GM19043 (cell line): ENCODE data around the gene TBC1D4.
"Not testable (repeated sequence)": the region's sequence is repeated elsewhere in the genome, so short reads cannot be mapped to it uniquely, and the experiment has no call there.

Experiments
- ATAC-seq: cut with Tn5 transposase; IDR thresholded peaks from one replicate; pipeline ENCODE4 v1.9.1; 2021; ENCODE audit warnings: low read depth; ENCODE audit not compliant: unreplicated experiment

The TBC1D4 gene

DNA sequence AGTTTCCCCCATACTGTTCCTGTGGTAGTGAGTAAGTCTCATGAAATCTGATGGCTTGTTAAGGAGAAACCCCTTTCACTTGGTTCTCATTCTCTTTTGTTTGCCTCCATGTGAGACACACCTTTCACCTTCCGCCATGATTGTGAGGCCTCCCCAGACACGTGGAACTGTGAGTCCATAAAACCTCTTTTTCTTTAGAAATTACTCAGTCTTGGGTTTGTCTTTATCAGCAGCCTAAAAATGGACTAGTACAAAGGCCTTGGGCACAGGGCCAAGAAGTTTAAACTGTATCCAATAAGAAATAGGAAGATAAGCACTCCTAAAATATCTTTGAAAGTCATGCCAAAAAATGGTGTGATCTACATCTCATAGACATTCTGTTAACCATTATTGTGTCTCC is 176.9 kb downstream of the TBC1D4 start:
- ATAC-seq, result no peak

DNA sequence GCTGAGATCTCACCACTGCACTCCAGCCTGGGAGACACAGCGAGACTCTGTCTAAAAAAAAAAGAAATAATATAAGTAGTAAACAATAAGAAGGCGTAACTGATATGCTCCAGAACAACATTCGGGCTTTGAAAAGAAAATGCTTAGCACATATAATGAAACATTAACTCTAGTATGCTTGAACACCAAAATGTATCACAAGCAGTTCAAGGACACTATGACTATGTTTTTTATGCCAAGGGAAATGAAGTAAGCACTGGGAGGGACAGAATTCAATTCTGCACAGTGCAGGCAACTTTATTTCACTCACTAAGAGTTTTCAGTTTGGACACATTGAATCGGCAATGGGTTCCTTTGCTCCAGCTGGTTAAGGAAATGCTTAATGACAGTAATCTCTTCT is 178.7 kb downstream of the TBC1D4 start:
- no peak for ATAC-seq

DNA sequence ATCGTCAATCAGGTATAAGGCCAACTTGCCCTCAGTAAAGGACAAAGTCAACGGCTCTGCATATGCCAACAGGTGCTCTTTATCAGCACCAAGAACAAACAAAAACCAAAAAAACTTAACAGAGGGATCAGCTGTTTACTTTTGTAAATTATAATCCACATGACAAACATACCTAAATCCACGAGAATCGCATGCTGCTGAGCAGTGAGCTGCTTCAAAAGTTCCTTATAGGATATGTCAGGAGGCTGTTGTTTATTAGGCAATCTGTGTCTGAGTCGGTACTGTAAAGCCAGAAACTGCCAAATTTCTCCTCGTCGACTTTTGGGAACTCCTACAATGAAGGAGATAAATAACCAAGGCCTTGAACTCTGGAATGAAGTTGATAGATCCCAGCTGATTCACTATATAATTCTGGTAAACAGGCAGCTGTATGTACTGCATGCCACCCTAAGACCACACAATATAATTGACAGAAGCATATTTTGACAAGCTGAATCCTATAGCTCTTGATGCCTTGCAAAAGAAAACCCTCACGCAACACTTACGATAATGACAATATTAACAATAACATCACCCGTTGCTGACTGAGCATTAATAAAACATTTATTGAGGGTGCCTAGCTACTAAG is 179.8 kb downstream of the TBC1D4 start:
- ATAC-seq, result no peak

DNA sequence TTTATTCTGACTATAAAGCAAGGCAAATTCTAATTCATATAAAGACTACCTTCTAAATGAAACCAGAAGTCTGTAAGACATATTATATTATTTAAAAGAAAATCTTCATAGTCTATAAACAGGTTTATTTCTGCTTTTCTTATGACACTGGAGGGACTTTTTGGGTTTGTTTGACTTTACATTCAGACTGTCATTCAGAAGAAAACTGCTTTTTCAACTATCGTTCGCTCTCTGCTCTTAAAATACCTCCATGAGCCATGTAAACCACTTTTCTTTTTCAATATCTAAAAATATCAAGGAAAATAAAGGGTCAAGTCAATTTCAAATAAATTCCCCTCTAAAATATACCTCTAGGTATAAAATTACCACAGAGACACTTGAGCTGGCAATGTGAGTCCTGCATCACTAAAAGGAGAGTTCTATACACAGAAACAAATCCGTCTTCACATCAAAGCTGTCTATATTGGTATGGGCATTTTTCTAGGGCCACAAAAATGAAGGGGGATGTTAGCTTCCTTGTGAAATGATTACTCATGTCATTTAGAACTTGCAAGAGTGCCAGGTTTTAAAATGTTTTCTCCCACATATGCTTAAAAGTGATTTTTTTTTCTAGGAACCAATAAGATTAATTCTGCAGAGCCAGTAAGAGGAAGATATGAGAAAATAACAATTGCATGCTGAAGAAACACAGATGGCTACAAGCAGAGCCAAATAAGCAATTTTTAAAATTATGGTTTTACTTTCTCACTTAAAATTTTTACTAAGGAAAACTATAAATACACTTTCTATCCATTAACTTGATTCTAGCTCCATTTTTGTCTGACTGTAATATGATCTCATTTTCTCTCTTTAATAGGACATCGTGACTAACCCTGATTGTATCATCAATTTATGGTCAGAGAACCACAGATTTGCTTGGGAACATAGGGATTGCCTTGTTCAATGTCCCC is 181.8 kb downstream of the TBC1D4 start:
- ATAC-seq, result no peak

GRCh38 chr13:75299246-75299645 is 182.7 kb downstream of the TBC1D4 start:
- no peak for ATAC-seq

DNA sequence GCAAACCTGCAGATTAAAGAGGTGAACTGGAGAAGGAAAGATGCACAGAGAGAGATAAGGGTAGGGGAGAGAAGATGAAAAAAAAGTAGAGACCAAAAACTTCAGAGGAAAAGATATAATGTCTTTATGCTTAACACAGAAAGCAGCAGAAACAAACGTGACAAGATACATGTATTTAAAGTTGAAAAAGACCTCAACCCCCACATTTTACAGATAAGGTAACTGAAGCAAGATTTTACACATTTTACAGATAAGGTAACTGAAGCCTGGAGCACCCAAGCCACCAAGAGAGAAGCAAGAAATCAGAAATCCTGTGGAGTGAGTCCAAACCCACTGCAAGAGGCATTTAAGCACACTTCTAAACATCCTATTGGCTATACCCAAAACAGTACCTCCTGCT is 185.3 kb downstream of the TBC1D4 start:
- no peak for ATAC-seq

GRCh38 chr13:75295201-75295600 is 186.8 kb downstream of the TBC1D4 start:
- no peak for ATAC-seq

GRCh38 chr13:75294110-75294509 is 187.9 kb downstream of the TBC1D4 start:
- ATAC-seq, result no peak

DNA sequence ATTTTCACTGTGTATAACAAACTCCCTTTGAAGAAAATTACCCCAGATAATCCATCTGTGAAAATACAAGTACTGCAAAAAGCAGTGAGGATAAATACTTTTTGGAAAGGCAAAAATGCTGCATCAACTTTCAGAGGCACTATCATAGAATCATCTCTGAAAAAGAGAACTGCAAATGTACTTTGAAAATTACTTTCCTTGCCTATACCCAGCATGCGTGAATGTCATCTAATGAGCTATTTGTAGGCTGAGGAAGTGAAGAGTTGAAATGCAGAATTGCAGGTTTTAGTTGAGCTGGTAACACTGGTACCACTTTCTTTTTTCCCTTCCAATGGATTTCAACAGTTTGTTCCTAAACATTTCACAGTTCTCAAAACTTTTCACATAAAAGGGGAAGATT is 196.7 kb downstream of the TBC1D4 start:
- ATAC-seq, result no peak

DNA sequence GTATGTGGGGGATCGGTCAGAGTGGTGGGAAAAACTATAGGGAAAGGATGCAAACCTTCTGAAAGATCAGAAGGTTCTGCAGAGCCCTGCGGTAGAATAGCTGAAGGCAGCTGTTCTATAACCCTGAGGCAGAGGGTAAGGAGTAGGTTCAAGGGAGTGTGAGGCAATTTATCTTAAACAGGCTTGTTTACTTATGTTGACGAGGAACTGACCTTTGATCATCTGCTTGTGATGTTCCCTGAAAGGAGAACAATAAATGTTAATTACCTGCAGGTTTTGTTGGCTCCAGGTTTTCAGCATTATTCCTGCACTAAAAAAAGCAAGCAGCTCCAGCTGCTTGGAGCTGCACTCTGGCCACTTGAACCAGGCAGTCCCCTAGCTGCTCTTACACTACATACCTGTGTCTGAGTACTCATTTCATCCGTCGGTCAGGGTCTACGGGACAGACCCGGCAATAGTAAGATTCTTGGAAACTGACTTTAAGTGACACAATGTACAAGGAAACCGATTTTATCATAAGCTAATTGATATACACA is 202.1 kb downstream of the TBC1D4 start:
- no peak for ATAC-seq

DNA sequence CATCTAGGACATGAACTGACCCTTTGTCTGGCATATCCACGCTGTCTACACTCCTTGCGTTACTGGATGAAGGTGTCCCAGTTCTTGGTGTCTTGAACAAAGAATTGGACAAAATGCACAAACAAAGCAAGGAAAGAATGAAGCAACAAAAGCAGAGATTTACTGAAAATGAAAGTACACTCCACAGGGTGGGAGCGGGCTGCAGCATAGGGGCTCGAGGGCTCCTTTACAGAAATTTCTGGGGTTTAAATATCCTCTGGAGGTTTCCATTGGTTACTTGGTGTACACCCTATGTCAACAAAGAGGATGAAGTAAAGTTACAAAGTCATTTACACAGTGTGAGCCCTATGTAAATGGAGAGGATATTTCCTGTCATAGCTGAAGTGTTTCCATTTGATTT is 208.3 kb downstream of the TBC1D4 start:
- not testable (repeated sequence) for ATAC-seq

- no peak for ATAC-seq
Measured at GRCh38 chr13:75271846-75272245, 210.1 kb downstream of the TBC1D4 start.

- not testable (repeated sequence) for ATAC-seq
Measured at GRCh38 chr13:75268481-75268880, 213.5 kb downstream of the TBC1D4 start.

- no peak for ATAC-seq
Measured at GRCh38 chr13:75264611-75265010, 217.4 kb downstream of the TBC1D4 start.

DNA sequence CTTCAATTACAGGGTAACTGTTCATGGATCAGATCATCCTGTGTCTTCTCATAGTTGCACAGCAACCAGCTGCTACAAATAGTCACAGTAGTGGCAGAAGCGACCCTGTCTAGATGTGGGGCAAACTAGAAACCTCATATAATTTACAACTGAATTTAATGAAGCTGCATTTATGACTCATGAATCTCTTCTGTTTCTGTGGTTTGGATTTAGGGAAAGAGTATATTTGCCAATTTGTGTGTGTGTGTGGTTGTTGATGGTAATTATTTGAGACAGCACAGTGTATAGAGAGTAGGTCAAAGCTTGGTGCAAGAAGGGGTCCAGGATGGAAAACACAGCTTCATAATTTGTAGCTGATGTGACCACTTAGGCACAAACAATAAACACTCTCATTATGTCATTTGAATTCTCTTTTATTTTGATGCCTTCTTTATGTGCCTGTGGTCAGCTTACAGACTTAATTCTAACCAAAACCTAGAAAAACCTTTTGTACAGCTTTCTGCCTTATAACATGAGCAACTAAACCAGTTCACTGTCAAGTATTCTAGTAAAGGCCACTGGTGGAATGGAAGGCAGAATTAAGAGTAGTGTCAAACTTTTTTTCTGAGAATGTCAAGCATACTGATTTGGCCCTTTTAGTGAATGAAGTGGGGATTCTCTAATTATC is 218.1 kb downstream of the TBC1D4 start:
- ATAC-seq, result no peak

GRCh38 chr13:75258159-75258782 is 223.7 kb downstream of the TBC1D4 start:
- ATAC-seq, result peak; percentile 51

DNA sequence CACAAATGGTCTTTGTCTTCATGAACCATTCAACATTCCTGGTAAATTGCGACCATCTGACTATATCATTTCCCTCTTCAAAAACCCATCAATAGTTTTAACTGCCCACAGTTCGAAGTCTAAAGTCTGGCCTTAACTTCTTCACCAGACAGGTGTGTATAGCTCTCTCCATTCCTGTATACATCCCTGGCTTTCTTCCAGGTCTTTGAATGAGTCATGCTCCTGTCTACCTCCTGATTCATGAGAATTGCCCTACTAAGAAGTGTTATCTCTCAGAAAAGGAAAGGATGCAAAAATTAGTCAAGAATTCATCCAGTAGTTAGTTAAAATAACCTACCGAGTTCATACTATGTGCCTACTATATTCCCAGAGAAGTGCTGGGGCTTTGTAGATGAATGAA is 225.0 kb downstream of the TBC1D4 start:
- no peak for ATAC-seq

- no peak for ATAC-seq
Measured at GRCh38 chr13:75255653-75256052, 226.3 kb downstream of the TBC1D4 start.

DNA sequence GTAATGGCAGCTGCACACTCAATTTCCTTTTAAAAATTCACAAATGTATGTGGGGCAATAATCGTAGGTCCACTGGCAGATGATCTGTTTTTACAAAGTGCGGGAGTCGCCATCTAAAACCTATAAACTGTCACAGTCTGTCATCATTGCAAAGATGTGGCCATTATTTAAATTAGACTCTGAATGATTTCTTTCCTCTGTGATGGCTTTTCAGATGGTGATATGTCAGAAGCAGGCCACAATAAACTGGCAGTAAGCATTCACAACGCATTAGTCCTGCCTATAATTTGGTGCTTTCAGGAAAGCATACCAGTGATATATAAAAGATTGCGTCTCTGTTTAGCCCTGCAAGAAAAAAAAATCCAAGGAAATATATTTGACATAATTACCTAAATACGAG is 226.8 kb downstream of the TBC1D4 start:
- ATAC-seq, result no peak

GRCh38 chr13:75251188-75251587 is 230.8 kb downstream of the TBC1D4 start:
- no peak for ATAC-seq
